ENCODE results near the gene ADSL. TPM values are rescaled to one million over a fixed set of nuclear protein-coding genes. Genes with fewer than 3 reads are reported as not detected.

ADSL gene
- total and polyA plus RNA-seq, 2 donors (not counting 1 experiment from before 2014, with no cell fraction given) = 61.0 to 63.8 TPM

DNA sequence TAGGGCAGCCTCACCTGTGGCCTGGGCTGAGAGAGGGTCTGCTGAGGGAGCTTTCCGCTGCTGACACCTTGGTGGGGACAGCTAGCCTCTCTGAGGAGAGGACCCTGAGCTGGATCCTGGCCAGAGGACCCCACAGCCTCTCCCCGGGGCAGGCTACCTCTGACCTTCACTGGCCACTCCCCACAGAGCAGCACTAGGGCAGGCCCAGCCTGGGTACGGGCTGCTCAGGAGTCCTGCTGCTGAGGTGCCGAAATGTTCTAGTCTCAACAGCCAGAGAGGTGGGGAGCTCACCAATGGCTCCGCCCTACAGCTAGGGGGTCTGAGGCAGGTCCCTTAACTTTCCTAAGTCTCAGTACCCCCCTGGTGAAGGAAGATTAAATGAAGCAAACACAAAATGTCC lies 71.6 kb downstream of the ADSL start:
- Histone ChIP-seq H3K36me3 (replicated peaks in 1 of 2; ENCODE audit: control extremely low read depth in 1 of 2, control insufficient read depth in 1 of 2, extremely low read depth in 1 of 2, insufficient read depth in 2 of 2, low read length in 1 of 2) (peaks cover 3 to 65% of the 10 kb centered on the region in 2 experiments), H3K4me1 (ENCODE audit: control insufficient read depth in 2 of 2, insufficient read depth in 2 of 2, low read length in 2 of 2) (peaks cover 61 to 71% of the 10 kb centered on the region in 2 donors), H3K27ac (ENCODE audit: low read length in 2 of 2) (peak overlapping the region; percentile 17 to 80), H4K20me1 (ENCODE audit: control insufficient read depth, insufficient read depth, low read length, poor library complexity, severe bottlenecking) (peaks cover 6% of the 10 kb centered on the region), H3K27me3 (replicated peaks in 1 of 4; ENCODE audit: control extremely low read depth in 1 of 4, control insufficient read depth in 3 of 4, insufficient read depth in 4 of 4, low read length in 3 of 4) (no peaks in the 10 kb centered on the region), H2AFZ (ENCODE audit: insufficient read depth, low read depth, low read length, poor library complexity, severe bottlenecking) (no peak overlapping the region), H3K9ac (ENCODE audit: low read length) (no peak overlapping the region), H3K79me2 (ENCODE audit: control insufficient read depth, insufficient read depth, low read length) (peaks cover 37% of the 10 kb centered on the region), H3K4me2 (replicated peaks; ENCODE audit: low read depth, low read length, poor library complexity, severe bottlenecking) (peak overlapping the region; percentile 56), H3K4me3 (ENCODE audit: control extremely low read depth in 1 of 5, extremely low read depth in 1 of 5, insufficient read depth in 1 of 5, low read depth in 2 of 5, low read length in 4 of 5) (no peak overlapping the region), H3K9me3 (ENCODE audit: control extremely low read depth in 1 of 3, control insufficient read depth in 2 of 3, insufficient read depth in 1 of 3, low read length in 2 of 3) (no peaks in the 10 kb centered on the region)
- 89% methylated on average over 4 of the region's 5 CpGs for WGBS (ENCODE audit: insufficient coverage)
- ChIA-PET CTCF (interaction anchor here (1.4 to 7.2 kb wide), 2 partner anchors 18 to 228 kb away, joined by 5 to 51 read pairs; no protein-coding TSS in a partner anchor), POLR2A (interaction anchor here (2.3 kb wide), 1 partner anchor 18 kb away, joined by 7 read pairs; no protein-coding TSS in a partner anchor)
- Mint-ChIP-seq H3K4me3 (no peak overlapping the region), H3K27ac (peak overlapping the region; percentile 92), H3K27me3 (no peaks in the 10 kb centered on the region), H3K9me3 (ENCODE audit: insufficient read depth) (no peaks in the 10 kb centered on the region), H3K4me1 (peaks cover 62% of the 10 kb centered on the region)
- no peak for DNase-seq
- no peak for ATAC-seq (ENCODE audit: low read depth)
- intact Hi-C loops (cut with micrococcal nuclease) = loop anchor here (10.0 kb wide), 1 partner anchor 47 kb away; no protein-coding TSS in a partner anchor
- no peak for TF ChIP-seq EZH2 (IDR thresholded peaks at IDR 0.05; ENCODE audit: borderline replicate concordance, insufficient read depth, low read depth, low read length, poor library complexity, severe bottlenecking)

DNA sequence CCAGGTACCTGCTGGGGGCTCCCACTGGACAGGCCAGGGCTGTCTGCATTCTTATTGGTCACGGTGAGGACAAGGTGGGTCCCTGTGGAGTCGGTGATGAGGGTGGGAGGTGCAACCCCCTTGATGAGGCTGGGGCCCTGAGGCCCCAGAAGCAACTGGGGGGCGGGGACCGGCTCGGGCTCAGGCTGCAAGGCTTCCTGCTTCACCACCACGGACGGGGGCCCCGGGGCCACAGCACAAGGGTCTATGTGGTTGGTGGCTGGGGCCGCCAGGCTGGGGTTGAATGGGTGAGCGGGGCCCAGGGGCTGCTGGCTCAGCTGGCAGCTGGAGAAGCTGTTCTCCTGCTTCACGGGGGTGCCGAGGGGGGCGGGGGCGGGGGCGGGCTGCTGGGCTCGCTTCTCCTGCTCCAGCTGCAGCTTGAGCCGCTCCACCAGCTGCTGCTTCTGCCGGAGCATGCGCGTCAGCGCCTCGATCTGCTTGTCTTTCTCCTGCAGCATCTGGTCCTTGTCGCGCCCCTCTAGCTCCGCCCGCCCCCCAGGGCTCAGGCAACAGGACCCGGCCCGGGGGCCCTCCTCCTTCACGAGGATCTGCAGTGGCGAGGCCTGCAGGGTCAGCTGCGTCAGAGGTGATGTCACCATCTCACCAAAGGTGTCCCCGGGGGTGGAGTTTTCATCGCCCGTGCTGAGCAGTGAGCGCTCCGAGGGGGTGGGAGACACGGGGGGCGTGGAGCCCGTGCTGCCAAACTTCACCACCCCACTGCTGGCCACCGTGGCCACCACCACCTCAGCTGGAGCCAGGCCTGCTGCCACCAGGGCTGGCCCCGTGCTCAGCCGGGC lies 72.3 kb downstream of the ADSL start:
- Histone ChIP-seq H3K36me3 (replicated peaks in 1 of 2; ENCODE audit: control extremely low read depth in 1 of 2, control insufficient read depth in 1 of 2, extremely low read depth in 1 of 2, insufficient read depth in 2 of 2, low read length in 1 of 2) (peaks cover 5 to 72% of the 10 kb centered on the region in 2 experiments), H3K4me2 (replicated peaks; ENCODE audit: low read depth, low read length, poor library complexity, severe bottlenecking) (peak overlapping the region; percentile 56), H3K9ac (ENCODE audit: low read length) (no peak overlapping the region), H3K4me1 (ENCODE audit: control insufficient read depth in 2 of 2, insufficient read depth in 2 of 2, low read length in 2 of 2) (peaks cover 54 to 64% of the 10 kb centered on the region in 2 donors), H3K27me3 (replicated peaks in 1 of 4; ENCODE audit: control extremely low read depth in 1 of 4, control insufficient read depth in 3 of 4, insufficient read depth in 4 of 4, low read length in 3 of 4) (no peaks in the 10 kb centered on the region), H3K27ac (ENCODE audit: low read length in 2 of 2) (peak overlapping the region; percentile 16 to 17), H4K20me1 (ENCODE audit: control insufficient read depth, insufficient read depth, low read length, poor library complexity, severe bottlenecking) (peaks cover 11% of the 10 kb centered on the region), H3K4me3 (ENCODE audit: control extremely low read depth in 1 of 5, extremely low read depth in 1 of 5, insufficient read depth in 1 of 5, low read depth in 2 of 5, low read length in 4 of 5) (no peak overlapping the region), H3K9me3 (ENCODE audit: control extremely low read depth in 1 of 3, control insufficient read depth in 2 of 3, insufficient read depth in 1 of 3, low read length in 2 of 3) (no peaks in the 10 kb centered on the region), H2AFZ (ENCODE audit: insufficient read depth, low read depth, low read length, poor library complexity, severe bottlenecking) (no peak overlapping the region), H3K79me2 (ENCODE audit: control insufficient read depth, insufficient read depth, low read length) (peaks cover 44% of the 10 kb centered on the region)
- no peaks in the 10 kb centered on the region for H3K9me3 Mint-ChIP-seq (ENCODE audit: insufficient read depth)
- DNase-seq (peak; percentile 62), ATAC-seq (ENCODE audit: low read depth) (peak; percentile 20)
- peak overlapping the region; percentile 64 for H3K27ac Mint-ChIP-seq
- peaks cover 60% of the 10 kb centered on the region for H3K4me1 Mint-ChIP-seq
- no peaks in the 10 kb centered on the region for H3K27me3 Mint-ChIP-seq
- WGBS (ENCODE audit: insufficient coverage) = 32% methylated on average over 40 of the region's 42 CpGs
- TF ChIP-seq, protein P1, sequence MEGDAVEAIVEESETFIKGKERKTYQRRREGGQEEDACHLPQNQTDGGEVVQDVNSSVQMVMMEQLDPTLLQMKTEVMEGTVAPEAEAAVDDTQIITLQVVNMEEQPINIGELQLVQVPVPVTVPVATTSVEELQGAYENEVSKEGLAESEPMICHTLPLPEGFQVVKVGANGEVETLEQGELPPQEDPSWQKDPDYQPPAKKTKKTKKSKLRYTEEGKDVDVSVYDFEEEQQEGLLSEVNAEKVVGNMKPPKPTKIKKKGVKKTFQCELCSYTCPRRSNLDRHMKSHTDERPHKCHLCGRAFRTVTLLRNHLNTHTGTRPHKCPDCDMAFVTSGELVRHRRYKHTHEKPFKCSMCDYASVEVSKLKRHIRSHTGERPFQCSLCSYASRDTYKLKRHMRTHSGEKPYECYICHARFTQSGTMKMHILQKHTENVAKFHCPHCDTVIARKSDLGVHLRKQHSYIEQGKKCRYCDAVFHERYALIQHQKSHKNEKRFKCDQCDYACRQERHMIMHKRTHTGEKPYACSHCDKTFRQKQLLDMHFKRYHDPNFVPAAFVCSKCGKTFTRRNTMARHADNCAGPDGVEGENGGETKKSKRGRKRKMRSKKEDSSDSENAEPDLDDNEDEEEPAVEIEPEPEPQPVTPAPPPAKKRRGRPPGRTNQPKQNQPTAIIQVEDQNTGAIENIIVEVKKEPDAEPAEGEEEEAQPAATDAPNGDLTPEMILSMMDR (IDR thresholded peaks at IDR 0.05) = no peak
- POLR2A ChIA-PET = interaction anchor here (2.3 kb wide), 1 partner anchor 17 kb away, joined by 7 read pairs; no protein-coding TSS in a partner anchor
- intact Hi-C loops (cut with micrococcal nuclease) = loop anchor here (10.0 kb wide), 1 partner anchor 46 kb away; no protein-coding TSS in a partner anchor
- no peak overlapping the region for H3K4me3 Mint-ChIP-seq
- CTCF ChIA-PET = interaction anchor here (1.1 to 7.2 kb wide), 4 partner anchors 17 to 228 kb away, joined by 3 to 51 read pairs (median 12); no protein-coding TSS in a partner anchor

Data from B cell (primary cell).